Mesenchymal stem cell (in vitro differentiated cells and primary cell): ENCODE data around the gene TNFRSF4.

Source experiments
- DNase-seq: peaks from one replicate; pipeline ENCODE4 v3.0.0-alpha.2; 2013
- H2AFZ ChIP-seq: one replicate; pipeline ENCODE4 v1.6.1; 2013; ENCODE audit warnings: low read depth, mild to moderate bottlenecking, control low read depth, inconsistent platforms, low read length, moderate library complexity
- H2AK5ac ChIP-seq: 2 replicates; pipeline ENCODE4 v1.6.1; 2013; ENCODE audit warnings: low read length, moderate library complexity, mild to moderate bottlenecking, inconsistent platforms; ENCODE audit not compliant: severe bottlenecking
- H2BK120ac ChIP-seq: one replicate; pipeline ENCODE4 v1.6.1; 2013; ENCODE audit warnings: low read depth, mild to moderate bottlenecking, inconsistent platforms, low read length, moderate library complexity
- H2BK12ac ChIP-seq, 2 experiments: one replicate each; pipeline ENCODE4 v1.6.1; 2013; ENCODE audit warnings: inconsistent platforms in 2 of 2, low read length in 2 of 2, mild to moderate bottlenecking in 2 of 2, moderate library complexity in 2 of 2, control low read depth in 1 of 2
- H2BK15ac ChIP-seq: one replicate; pipeline ENCODE4 v1.6.1; 2013; ENCODE audit warnings: mild to moderate bottlenecking, low read depth, inconsistent platforms; ENCODE audit not compliant: poor library complexity, severe bottlenecking
- H2BK5ac ChIP-seq: 2 replicates; pipeline ENCODE4 v1.6.1; 2013; ENCODE audit warnings: low read depth, mild to moderate bottlenecking, low read length, control low read depth, inconsistent platforms; ENCODE audit not compliant: poor library complexity, severe bottlenecking
- H3K14ac ChIP-seq, 2 experiments: one replicate each; pipeline ENCODE4 v1.6.1; 2013; ENCODE audit warnings: inconsistent platforms in 2 of 2, low read length in 2 of 2, control low read depth in 1 of 2, mild to moderate bottlenecking in 1 of 2, moderate library complexity in 1 of 2
- H3K18ac ChIP-seq, 2 experiments: one replicate each; pipeline ENCODE4 v1.6.1; 2013; ENCODE audit warnings: inconsistent platforms in 2 of 2, low read length in 2 of 2, control low read depth in 1 of 2, low read depth in 1 of 2, mild to moderate bottlenecking in 1 of 2
- H3K23ac ChIP-seq, 2 experiments: one replicate each; pipeline ENCODE4 v1.6.1; 2013; ENCODE audit warnings: inconsistent platforms in 2 of 2, low read length in 2 of 2, mild to moderate bottlenecking in 2 of 2, moderate library complexity in 2 of 2, control low read depth in 1 of 2
- H3K27ac ChIP-seq: 2 replicates; pipeline ENCODE4 v1.5.1; 2013; ENCODE audit warnings: mild to moderate bottlenecking, moderate library complexity, low read length, control low read depth, inconsistent platforms; ENCODE audit not compliant: poor library complexity, severe bottlenecking
- H3K27me3 ChIP-seq, 2 experiments: 2 replicates each; pipeline versions ENCODE4 v1.6.1 to v1.7.0; 2013; ENCODE audit warnings: low read length in 2 of 2, mild to moderate bottlenecking in 2 of 2, moderate library complexity in 2 of 2, control low read depth in 1 of 2, inconsistent platforms in 1 of 2; ENCODE audit not compliant: control insufficient read depth in 1 of 2, insufficient read depth in 1 of 2
- H3K36me3 ChIP-seq, 2 experiments: 2 replicates each; pipeline versions ENCODE4 v1.6.1 to v1.7.0; 2013; ENCODE audit warnings: low read length in 2 of 2, control low read depth in 1 of 2, inconsistent platforms in 1 of 2, low read depth in 1 of 2, mild to moderate bottlenecking in 1 of 2; ENCODE audit not compliant: insufficient read depth in 2 of 2, control insufficient read depth in 1 of 2
- H3K4ac ChIP-seq, 2 experiments: one replicate each; pipeline ENCODE4 v1.6.1; 2013; ENCODE audit warnings: inconsistent platforms in 2 of 2, low read length in 2 of 2, mild to moderate bottlenecking in 2 of 2, moderate library complexity in 2 of 2, control low read depth in 1 of 2, low read depth in 1 of 2
- H3K4me1 ChIP-seq: 2 replicates; pipeline ENCODE4 v1.6.1; 2013; ENCODE audit warnings: low read depth, low read length, control low read depth; ENCODE audit not compliant: control insufficient read depth, insufficient read depth
- H3K4me2 ChIP-seq: 2 replicates; pipeline ENCODE4 v1.6.1; 2013; ENCODE audit warnings: low read length, mild to moderate bottlenecking, inconsistent platforms; ENCODE audit not compliant: poor library complexity, severe bottlenecking
- H3K4me3 ChIP-seq, 2 experiments: 2 replicates each; pipeline versions ENCODE4 v1.5.1 to v1.7.0; 2013; ENCODE audit warnings: low read length in 2 of 2, mild to moderate bottlenecking in 2 of 2, control low read depth in 1 of 2, low read depth in 1 of 2; ENCODE audit not compliant: insufficient read depth in 1 of 2
- H3K79me1 ChIP-seq: replicated peaks from 2 replicates; pipeline ENCODE4 v1.6.1; 2013; ENCODE audit warnings: mild to moderate bottlenecking, control low read depth, low read length, inconsistent platforms; ENCODE audit not compliant: poor library complexity, severe bottlenecking
- H3K9ac ChIP-seq: 2 replicates; pipeline ENCODE4 v1.7.0; 2013; ENCODE audit warnings: mild to moderate bottlenecking, low read length, moderate library complexity
- H3K9me3 ChIP-seq: 2 replicates; pipeline ENCODE4 v1.7.0; 2013; ENCODE audit warnings: mild to moderate bottlenecking, low read length; ENCODE audit not compliant: control insufficient read depth
- H4K8ac ChIP-seq: one replicate; pipeline ENCODE4 v1.6.1; 2013; ENCODE audit warnings: inconsistent platforms, mild to moderate bottlenecking, low read length, moderate library complexity
- H4K91ac ChIP-seq: one replicate; pipeline ENCODE4 v1.6.1; 2013; ENCODE audit warnings: mild to moderate bottlenecking, low read length, inconsistent platforms
- WGBS: methylation state at CpG from one replicate; pipeline ENCODE4 v1.1.7; 2013; ENCODE audit warnings: mixed read lengths; 5-methylcytosine and 5-hydroxymethylcytosine counted together

The TNFRSF4 gene

DNA sequence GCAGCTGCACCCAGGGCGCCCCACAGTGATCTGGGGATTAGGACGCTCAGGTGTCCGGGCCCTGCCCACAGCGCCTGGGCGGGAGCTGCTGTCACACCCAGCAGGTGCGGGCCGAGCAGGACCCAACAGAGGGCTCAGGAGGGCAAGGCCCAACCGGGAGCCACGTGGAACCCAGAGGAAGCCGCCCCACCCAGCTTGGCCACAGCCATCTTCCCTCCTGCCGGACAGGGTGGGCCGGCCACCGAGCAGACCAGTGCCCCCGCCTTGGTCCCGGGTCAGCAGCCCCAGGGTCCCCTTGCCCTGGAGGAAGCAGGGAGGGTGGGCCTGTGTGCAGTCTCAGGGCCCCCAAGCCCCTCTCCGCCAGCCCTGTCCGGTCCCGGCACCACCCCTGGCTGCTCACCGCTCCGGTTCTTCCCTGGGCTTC is 46.5 kb downstream of the TNFRSF4 start:
- Histone ChIP-seq H3K18ac (no peak overlapping the region), H4K8ac (no peak overlapping the region), H2AFZ (no peak overlapping the region), H3K23ac (no peak overlapping the region), H2BK12ac (no peak overlapping the region), H2AK5ac (peak overlapping the region; percentile 6), H3K9me3 (no peaks in the 10 kb centered on the region), H3K4ac (no peak overlapping the region), H3K79me1 (peaks cover 13% of the 10 kb centered on the region), H2BK5ac (no peak overlapping the region), H4K91ac (no peak overlapping the region), H3K9ac (no peak overlapping the region), H2BK120ac (no peak overlapping the region), H3K27ac (no peak overlapping the region), H3K4me1 (peaks cover 91% of the 10 kb centered on the region), H2BK15ac (no peak overlapping the region), H3K4me3 (no peak overlapping the region), H3K27me3 (peaks cover 0 to 89% of the 10 kb centered on the region in 2 experiments), H3K36me3 (peaks cover 0 to 33% of the 10 kb centered on the region in 2 experiments), H3K4me2 (no peak overlapping the region), H3K14ac (no peak overlapping the region)
- DNase-seq, result no peak
- 91% methylated on average over 17 of the region's 20 CpGs for WGBS

DNA sequence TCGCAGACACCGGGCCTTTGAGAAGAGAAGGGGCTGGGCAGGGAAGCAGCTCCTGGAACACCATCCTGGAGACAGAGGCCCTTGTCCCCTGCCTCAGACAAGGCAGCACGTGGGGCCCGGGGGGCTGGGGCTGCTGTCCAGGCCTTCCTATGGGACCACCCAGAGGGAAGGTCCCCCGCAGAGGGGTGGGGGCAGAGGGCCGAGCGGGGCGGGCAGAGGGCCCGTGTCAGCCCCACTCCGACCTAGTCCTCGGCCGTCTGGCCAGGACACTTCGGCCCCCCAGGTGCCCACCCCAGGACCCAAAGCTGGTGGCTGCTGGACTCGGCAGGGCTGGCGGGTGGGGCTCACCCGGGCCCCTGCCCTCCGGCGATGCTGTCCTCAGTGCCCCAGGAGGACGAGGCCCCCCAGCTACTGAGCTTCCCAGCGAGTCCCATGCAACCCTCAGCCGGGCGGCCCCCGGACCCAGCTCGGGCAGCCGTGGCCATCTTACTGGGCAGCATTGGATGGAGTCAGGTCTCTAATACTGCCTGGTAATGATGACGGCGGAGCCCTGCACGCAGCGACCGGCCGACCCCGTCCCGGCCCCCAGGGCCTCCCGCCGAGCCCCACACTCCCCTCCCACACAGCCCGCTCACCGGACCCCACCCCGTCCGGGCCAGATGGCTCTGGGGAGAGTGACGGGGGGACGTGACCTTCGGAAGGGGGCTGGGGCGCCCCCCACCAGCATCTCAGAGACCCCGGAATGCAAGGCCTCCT is 47.1 kb downstream of the TNFRSF4 start:
- Histone ChIP-seq H4K8ac (no peak overlapping the region), H2AK5ac (peak overlapping the region; percentile 66), H4K91ac (no peak overlapping the region), H3K36me3 (peaks cover 0 to 36% of the 10 kb centered on the region in 2 experiments), H3K27me3 (peaks cover 0 to 89% of the 10 kb centered on the region in 2 experiments), H2BK15ac (no peak overlapping the region), H3K4ac (no peak overlapping the region), H3K4me3 (no peak overlapping the region), H3K9ac (no peak overlapping the region), H2AFZ (no peak overlapping the region), H2BK5ac (peak overlapping the region; percentile 6), H3K27ac (peak overlapping the region; percentile 56), H3K4me2 (peak overlapping the region; percentile 49), H3K79me1 (peaks cover 13% of the 10 kb centered on the region), H3K23ac (no peak overlapping the region), H3K9me3 (no peaks in the 10 kb centered on the region), H3K18ac (no peak overlapping the region), H2BK120ac (no peak overlapping the region), H3K14ac (no peak overlapping the region), H3K4me1 (peaks cover 90% of the 10 kb centered on the region), H2BK12ac (no peak overlapping the region)
- 90% methylated on average over 40 of the region's 44 CpGs for WGBS
- no peak for DNase-seq

DNA sequence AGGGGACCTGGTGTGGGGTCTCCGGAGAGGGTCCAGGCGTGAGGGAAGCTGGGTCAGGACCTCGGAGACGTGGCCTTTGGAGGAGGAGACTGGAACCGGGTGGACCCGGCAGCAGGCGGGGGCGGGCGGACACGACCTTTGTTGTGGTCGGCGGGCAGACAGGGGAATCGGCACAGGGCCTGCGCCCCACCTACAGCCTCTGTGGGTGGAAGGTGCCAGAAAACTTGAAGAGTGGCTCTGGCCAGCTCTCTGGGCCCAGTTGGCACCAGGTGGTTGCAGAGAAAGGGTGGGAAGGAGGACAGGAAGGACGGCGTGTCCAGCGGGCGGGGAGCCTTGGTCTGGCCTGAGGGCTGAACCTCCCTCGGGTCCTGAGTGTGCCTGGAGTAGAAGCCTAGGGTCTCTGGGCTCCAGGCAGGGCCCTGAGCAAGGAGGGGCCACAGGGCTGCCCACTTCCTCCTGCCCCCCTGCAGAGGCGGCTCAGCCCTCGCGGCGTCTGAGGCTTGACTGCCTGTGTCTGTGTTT is 48.0 kb downstream of the TNFRSF4 start:
- peak overlapping the region in 1 of 2 experiments; percentile 60 for H3K4me3 ChIP-seq
- H2AK5ac ChIP-seq, result peak overlapping the region; percentile 98
- no peak overlapping the region for H2BK12ac ChIP-seq
- no peak overlapping the region for H3K4ac ChIP-seq
- no peak overlapping the region for H3K23ac ChIP-seq
- no peak overlapping the region for H2BK15ac ChIP-seq
- peak overlapping the region; percentile 87 for H3K4me2 ChIP-seq
- 83% methylated on average over 22 of the region's 23 CpGs for WGBS
- no peak for DNase-seq
- peaks cover 13% of the 10 kb centered on the region for H3K79me1 ChIP-seq
- H3K27ac ChIP-seq, result peak overlapping the region; percentile 98
- H4K91ac ChIP-seq, result no peak overlapping the region
- peak overlapping the region; percentile 87 for H2BK5ac ChIP-seq
- no peaks in the 10 kb centered on the region for H3K9me3 ChIP-seq
- H3K4me1 ChIP-seq, result peaks cover 84% of the 10 kb centered on the region
- peaks cover 0 to 43% of the 10 kb centered on the region in 2 experiments for H3K36me3 ChIP-seq
- no peak overlapping the region for H2BK120ac ChIP-seq
- H3K27me3 ChIP-seq, result peaks cover 0 to 83% of the 10 kb centered on the region in 2 experiments
- no peak overlapping the region for H3K14ac ChIP-seq
- H3K9ac ChIP-seq, result no peak overlapping the region
- no peak overlapping the region for H2AFZ ChIP-seq
- H3K18ac ChIP-seq, result no peak overlapping the region
- no peak overlapping the region for H4K8ac ChIP-seq

DNA sequence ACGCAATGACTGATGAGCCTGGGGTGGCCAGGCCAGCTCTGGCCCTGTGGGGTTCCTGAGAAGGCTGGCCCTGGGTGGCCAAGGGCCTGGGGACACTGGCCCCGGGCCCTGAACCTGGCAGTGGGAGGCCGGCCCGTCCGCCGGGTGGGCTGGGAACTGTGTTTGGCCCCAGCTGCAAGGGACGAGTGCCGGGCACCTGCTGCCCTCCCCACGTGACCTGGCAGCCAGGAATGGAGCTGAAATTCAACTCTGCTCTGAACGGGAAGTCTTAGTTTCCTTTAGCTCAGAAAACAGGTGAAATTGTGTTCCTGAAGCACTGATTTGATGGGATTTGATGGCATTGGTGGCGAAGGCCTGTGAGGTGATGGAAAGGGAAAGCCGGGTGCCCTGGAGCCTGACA is 48.5 kb downstream of the TNFRSF4 start:
- H2BK12ac ChIP-seq, result no peak overlapping the region
- H3K36me3 ChIP-seq, result peaks cover 0 to 46% of the 10 kb centered on the region in 2 experiments
- no peak overlapping the region for H4K8ac ChIP-seq
- peak overlapping the region; percentile 87 for H2BK5ac ChIP-seq
- no peak overlapping the region for H3K4ac ChIP-seq
- no peak overlapping the region for H2AFZ ChIP-seq
- H3K18ac ChIP-seq, result no peak overlapping the region
- H2BK15ac ChIP-seq, result no peak overlapping the region
- H3K4me2 ChIP-seq, result peak overlapping the region; percentile 87
- WGBS, result 84% methylated on average over 12 of the region's 12 CpGs
- no peak overlapping the region for H3K14ac ChIP-seq
- no peak for DNase-seq
- peaks cover 13% of the 10 kb centered on the region for H3K79me1 ChIP-seq
- peaks cover 0 to 83% of the 10 kb centered on the region in 2 experiments for H3K27me3 ChIP-seq
- no peak overlapping the region for H4K91ac ChIP-seq
- peaks cover 79% of the 10 kb centered on the region for H3K4me1 ChIP-seq
- H2AK5ac ChIP-seq, result peak overlapping the region; percentile 98
- peak overlapping the region; percentile 98 for H3K27ac ChIP-seq
- H3K9ac ChIP-seq, result no peak overlapping the region
- H2BK120ac ChIP-seq, result no peak overlapping the region
- no peak overlapping the region for H3K23ac ChIP-seq
- peak overlapping the region in 1 of 2 experiments; percentile 60 for H3K4me3 ChIP-seq
- H3K9me3 ChIP-seq, result no peaks in the 10 kb centered on the region
